Naive thymus-derived CD4-positive, alpha-beta T cell (primary cell): Measurements from ENCODE around the gene OR11A1. TPM values are rescaled to one million over a fixed set of nuclear protein-coding genes. Genes with fewer than 3 reads are reported as not detected.

Source experiments
- ATAC-seq: fragments of 150-1000 bp; cut with Tn5 transposase; 2 replicates; pipeline ENCODE4 v1.10.0; 2021; ENCODE audit warnings: mild to moderate bottlenecking, moderate library complexity
- CTCF ChIA-PET: fragments of 350-600 bp; sonication (Branson Sonifier 250); formaldehyde crosslinking; loops from one replicate; lab custom pipeline; 2021; ENCODE audit warnings: antibody characterized with exemption; lab: Charles Lee
- POLR2A ChIA-PET: fragments of 350-600 bp; sonication (Branson Sonifier 250); formaldehyde crosslinking; loops from one replicate; lab custom pipeline; 2021; ENCODE audit warnings: antibody characterized with exemption, inconsistent platforms; lab: Charles Lee
- DNase-seq, 9 donors: peaks; one replicate each; pipeline versions ENCODE4 v3.0.0 to v3.0.0-alpha.2; 2020 to 2022; ENCODE audit warnings: mixed read lengths in 1 of 9
- H3K27ac ChIP-seq: one replicate; pipeline ENCODE4 v1.7.0; 2013; ENCODE audit warnings: mild to moderate bottlenecking, low read depth, low read length, moderate library complexity
- H3K27me3 ChIP-seq, 2 donors: one replicate each; pipeline ENCODE4 v1.7.0; 2013; ENCODE audit warnings: low read length in 2 of 2, mild to moderate bottlenecking in 2 of 2, moderate library complexity in 2 of 2; ENCODE audit not compliant: control insufficient read depth in 2 of 2, insufficient read depth in 2 of 2
- H3K36me3 ChIP-seq, 3 experiments: 1 replicate in 2 of 3; 2 replicates in 1 of 3; pipeline ENCODE4 v1.7.0; 2013; ENCODE audit warnings: low read length in 3 of 3, mild to moderate bottlenecking in 3 of 3, moderate library complexity in 1 of 3; ENCODE audit not compliant: insufficient read depth in 3 of 3, control insufficient read depth in 2 of 3
- H3K4me1 ChIP-seq, 2 donors: one replicate each; pipeline ENCODE4 v1.7.0; 2013; ENCODE audit warnings: low read length in 2 of 2, mild to moderate bottlenecking in 2 of 2, moderate library complexity in 1 of 2; ENCODE audit not compliant: control insufficient read depth in 2 of 2, insufficient read depth in 2 of 2
- H3K4me3 ChIP-seq: 2 replicates; pipeline ENCODE4 v1.7.0; 2013; ENCODE audit warnings: mild to moderate bottlenecking, low read length
- H3K9me3 ChIP-seq, 3 experiments: 1 replicate in 2 of 3; 2 replicates in 1 of 3; pipeline ENCODE4 v1.7.0; 2013; ENCODE audit warnings: low read length in 3 of 3; ENCODE audit not compliant: control insufficient read depth in 2 of 3
- H3K27ac Mint-ChIP-seq, 9 donors: one replicate each; pipeline ENCODE4 v1.8.0; 2020 to 2022; ENCODE audit warnings: mixed read lengths in 9 of 9, mild to moderate bottlenecking in 8 of 9, moderate library complexity in 5 of 9, inconsistent platforms in 2 of 9
- H3K27me3 Mint-ChIP-seq, 5 donors: one replicate each; pipeline ENCODE4 v1.8.0; 2021 to 2022; ENCODE audit warnings: mixed read lengths in 5 of 5, mild to moderate bottlenecking in 1 of 5
- H3K36me3 Mint-ChIP-seq, 5 donors: one replicate each; pipeline ENCODE4 v1.8.0; 2020 to 2022; ENCODE audit warnings: mixed read lengths in 5 of 5, mild to moderate bottlenecking in 3 of 5, inconsistent platforms in 1 of 5
- H3K4me1 Mint-ChIP-seq, 7 donors: one replicate each; pipeline ENCODE4 v1.8.0; 2020 to 2022; ENCODE audit warnings: mixed read lengths in 7 of 7, mild to moderate bottlenecking in 3 of 7, inconsistent platforms in 1 of 7
- H3K4me3 Mint-ChIP-seq, 10 donors: one replicate each; pipeline ENCODE4 v1.8.0; 2020 to 2022; ENCODE audit warnings: mild to moderate bottlenecking in 10 of 10, mixed read lengths in 10 of 10, moderate library complexity in 6 of 10, inconsistent platforms in 2 of 10
- H3K9me3 Mint-ChIP-seq, 11 donors: one replicate each; pipeline ENCODE4 v1.8.0; 2020 to 2022; ENCODE audit warnings: mixed read lengths in 11 of 11, mild to moderate bottlenecking in 4 of 11, inconsistent platforms in 1 of 11, moderate library complexity in 1 of 11
- intact Hi-C, 2 donors: fragments of 100-400 bp; cut with micrococcal nuclease; formaldehyde crosslinking; loops; one replicate each; pipeline ENCODE4 v1.15.1; 2023
- polyA plus RNA-seq, 2 donors: library from polyadenylated mRNA; unstranded; fragments of 300-500 nt; fragmentation: Illumina TruSeq; gene quantifications; one replicate each; pipeline ENCODE4 v1.2.3, GENCODE V29; 2021
- total RNA-seq, 6 experiments: library from RNA in 5 of 6; stranded (reverse) in 5 of 6; gene quantifications; 1 replicate in 5 of 6; 2 replicates in 1 of 6; pipeline ENCODE4 v1.2.3 and lab custom pipeline; 2021 to 2026

Gene OR11A1
- total and polyA plus RNA-seq, 7 experiments from 2014 or later: not detected

- no peaks in the 10 kb centered on the region for H3K36me3 Mint-ChIP-seq
- no peak overlapping the region for H3K4me3 Mint-ChIP-seq
- no peaks in the 10 kb centered on the region for H3K4me1 Mint-ChIP-seq
- no peak overlapping the region for H3K4me3 ChIP-seq
- ChIA-PET POLR2A (no interaction called here), CTCF (no interaction called here)
- no peaks in the 10 kb centered on the region for H3K27me3 ChIP-seq
- H3K27me3 Mint-ChIP-seq: peaks cover 22 to 42% (median 34%) of the 10 kb centered on the region in 5 donors
- intact Hi-C loops: no loop called here
- no peak overlapping the region for H3K27ac ChIP-seq
- H3K9me3 Mint-ChIP-seq: no peaks in the 10 kb centered on the region
- no peak for ATAC-seq
- no peak for DNase-seq
- H3K9me3 ChIP-seq: no peaks in the 10 kb centered on the region
- H3K36me3 ChIP-seq: no peaks in the 10 kb centered on the region
- H3K27ac Mint-ChIP-seq: no peak overlapping the region
- H3K4me1 ChIP-seq: no peaks in the 10 kb centered on the region
Measured at GRCh38 chr6:29500594-29500993, 43.7 kb upstream of the OR11A1 start.

- no peaks in the 10 kb centered on the region for H3K36me3 Mint-ChIP-seq
- Histone ChIP-seq H3K4me1 (no peaks in the 10 kb centered on the region), H3K27ac (no peak overlapping the region), H3K9me3 (no peaks in the 10 kb centered on the region), H3K36me3 (no peaks in the 10 kb centered on the region), H3K4me3 (no peak overlapping the region), H3K27me3 (no peaks in the 10 kb centered on the region)
- no peak overlapping the region for H3K4me3 Mint-ChIP-seq
- H3K27ac Mint-ChIP-seq: no peak overlapping the region
- DNase-seq: no peak
- ChIA-PET CTCF (no interaction called here), POLR2A (no interaction called here)
- H3K27me3 Mint-ChIP-seq: peaks cover 27 to 46% (median 37%) of the 10 kb centered on the region in 5 donors
- no peaks in the 10 kb centered on the region for H3K9me3 Mint-ChIP-seq
- intact Hi-C loops: no loop called here
- no peak for ATAC-seq
- H3K4me1 Mint-ChIP-seq: no peaks in the 10 kb centered on the region
Measured at GRCh38 chr6:29499704-29500103, 42.8 kb upstream of the OR11A1 start.

DNA sequence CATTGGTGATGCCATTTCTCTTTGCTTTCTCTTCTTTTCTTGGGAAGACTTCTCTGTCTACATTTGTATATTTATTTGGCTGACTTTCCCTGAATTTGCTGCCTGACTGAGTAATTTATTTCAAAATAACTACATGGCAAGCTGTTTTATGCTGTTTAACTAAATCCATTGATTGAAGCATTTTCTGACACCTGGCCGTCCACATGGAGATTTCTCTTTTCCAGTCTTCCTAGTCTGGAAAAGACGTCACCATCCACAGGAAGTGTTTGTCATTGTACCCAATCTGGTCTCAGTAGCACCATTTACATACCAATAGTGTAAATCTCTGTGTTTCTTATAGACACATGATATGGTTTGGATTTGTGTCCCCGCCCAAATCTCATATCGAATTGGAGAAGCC lies 40.1 kb upstream of the OR11A1 start:
- Mint-ChIP-seq H3K4me1 (no peaks in the 10 kb centered on the region), H3K27me3 (peaks cover 21 to 41% (median 30%) of the 10 kb centered on the region in 5 donors), H3K36me3 (no peaks in the 10 kb centered on the region), H3K4me3 (no peak overlapping the region), H3K27ac (no peak overlapping the region), H3K9me3 (no peaks in the 10 kb centered on the region)
- intact Hi-C loops: no loop called here
- no peak overlapping the region for H3K27ac ChIP-seq
- CTCF ChIA-PET: no interaction called here
- no peaks in the 10 kb centered on the region for H3K27me3 ChIP-seq
- POLR2A ChIA-PET: no interaction called here
- DNase-seq: no peak
- H3K9me3 ChIP-seq: no peaks in the 10 kb centered on the region
- ATAC-seq: no peak
- H3K4me3 ChIP-seq: no peak overlapping the region
- H3K4me1 ChIP-seq: no peaks in the 10 kb centered on the region
- no peaks in the 10 kb centered on the region for H3K36me3 ChIP-seq

DNA sequence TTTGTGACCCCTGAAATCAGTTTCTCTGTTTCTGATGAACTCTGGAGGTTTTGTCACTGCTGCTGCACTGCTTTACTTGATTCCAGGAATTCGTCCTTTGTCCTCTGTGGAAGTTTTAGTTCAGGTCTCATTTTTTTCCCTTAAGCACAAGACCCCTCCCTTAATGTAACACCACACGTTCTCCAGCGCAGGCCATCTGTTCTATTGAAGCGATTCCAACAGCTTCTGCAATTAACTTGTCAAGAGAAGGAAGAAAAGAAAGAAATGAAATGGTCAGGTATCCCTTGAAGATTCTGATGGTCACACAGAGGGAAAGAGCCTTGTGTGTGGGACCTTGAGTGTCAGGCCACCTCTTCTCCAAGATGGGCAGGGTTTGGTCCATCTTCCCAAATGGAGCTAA lies 38.7 kb upstream of the OR11A1 start:
- POLR2A ChIA-PET: no interaction called here
- no peak overlapping the region for H3K4me3 Mint-ChIP-seq
- intact Hi-C loops: no loop called here
- H3K4me1 Mint-ChIP-seq: no peaks in the 10 kb centered on the region
- CTCF ChIA-PET: no interaction called here
- H3K9me3 Mint-ChIP-seq: peaks cover 0 to 3% (median 0%) of the 10 kb centered on the region in 11 donors
- no peaks in the 10 kb centered on the region for H3K36me3 Mint-ChIP-seq
- Histone ChIP-seq H3K27ac (no peak overlapping the region), H3K4me1 (no peaks in the 10 kb centered on the region), H3K27me3 (peaks cover 0 to 3% of the 10 kb centered on the region in 2 donors), H3K36me3 (no peaks in the 10 kb centered on the region), H3K9me3 (no peaks in the 10 kb centered on the region), H3K4me3 (no peak overlapping the region)
- H3K27me3 Mint-ChIP-seq: peaks cover 11 to 42% (median 30%) of the 10 kb centered on the region in 5 donors
- no peak overlapping the region for H3K27ac Mint-ChIP-seq
- no peak for ATAC-seq
- no peak for DNase-seq

GRCh38 chr6:29494131-29494530 lies 37.3 kb upstream of the OR11A1 start:
- no peak overlapping the region for H3K4me3 ChIP-seq
- no peak for DNase-seq
- peaks cover 7 to 38% (median 27%) of the 10 kb centered on the region in 5 donors for H3K27me3 Mint-ChIP-seq
- H3K27ac Mint-ChIP-seq: no peak overlapping the region
- no peak overlapping the region for H3K27ac ChIP-seq
- intact Hi-C loops: no loop called here
- H3K9me3 ChIP-seq: no peaks in the 10 kb centered on the region
- H3K9me3 Mint-ChIP-seq: peaks cover 0 to 3% (median 0%) of the 10 kb centered on the region in 11 donors
- no peak for ATAC-seq
- CTCF ChIA-PET: no interaction called here
- H3K36me3 ChIP-seq: no peaks in the 10 kb centered on the region
- no peaks in the 10 kb centered on the region for H3K4me1 ChIP-seq
- POLR2A ChIA-PET: no interaction called here
- peaks cover 0 to 3% of the 10 kb centered on the region in 2 donors for H3K27me3 ChIP-seq
- no peaks in the 10 kb centered on the region for H3K36me3 Mint-ChIP-seq
- peaks cover 0 to 1% (median 0%) of the 10 kb centered on the region in 7 donors for H3K4me1 Mint-ChIP-seq
- no peak overlapping the region for H3K4me3 Mint-ChIP-seq

DNA sequence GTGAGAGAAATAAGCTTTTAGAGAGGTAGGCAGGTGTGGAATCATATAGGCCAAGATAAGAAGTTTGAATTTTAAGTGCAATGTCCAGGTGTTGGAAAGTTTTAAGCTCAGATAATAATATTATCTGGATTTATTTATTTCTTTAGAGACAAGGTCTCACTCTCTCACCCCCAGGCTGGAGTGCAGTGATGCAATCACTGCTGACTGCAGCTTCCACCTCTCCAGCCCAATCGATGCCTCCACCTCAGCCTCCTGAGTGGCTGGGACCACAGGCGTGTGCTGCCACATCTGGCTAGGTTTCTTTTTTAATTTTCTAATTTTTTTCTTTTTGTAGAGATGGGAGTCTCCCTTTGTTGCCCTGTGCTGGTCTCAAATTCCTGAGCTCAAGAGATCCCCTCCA lies 36.4 kb upstream of the OR11A1 start:
- ATAC-seq: no peak
- no peaks in the 10 kb centered on the region for H3K36me3 ChIP-seq
- H3K4me1 ChIP-seq: no peaks in the 10 kb centered on the region
- no peak overlapping the region for H3K4me3 Mint-ChIP-seq
- H3K27me3 Mint-ChIP-seq: peaks cover 7 to 31% (median 19%) of the 10 kb centered on the region in 5 donors
- intact Hi-C loops: no loop called here
- peaks cover 0 to 3% (median 0%) of the 10 kb centered on the region in 11 donors for H3K9me3 Mint-ChIP-seq
- H3K4me1 Mint-ChIP-seq: peaks cover 0 to 1% (median 0%) of the 10 kb centered on the region in 7 donors
- no peaks in the 10 kb centered on the region for H3K9me3 ChIP-seq
- no peak overlapping the region for H3K27ac ChIP-seq
- H3K4me3 ChIP-seq: no peak overlapping the region
- CTCF ChIA-PET: no interaction called here
- H3K27me3 ChIP-seq: peaks cover 0 to 3% of the 10 kb centered on the region in 2 donors
- DNase-seq: no peak
- POLR2A ChIA-PET: no interaction called here
- H3K27ac Mint-ChIP-seq: peak overlapping the region in 1 of 9 donors; percentile 19
- no peaks in the 10 kb centered on the region for H3K36me3 Mint-ChIP-seq

DNA sequence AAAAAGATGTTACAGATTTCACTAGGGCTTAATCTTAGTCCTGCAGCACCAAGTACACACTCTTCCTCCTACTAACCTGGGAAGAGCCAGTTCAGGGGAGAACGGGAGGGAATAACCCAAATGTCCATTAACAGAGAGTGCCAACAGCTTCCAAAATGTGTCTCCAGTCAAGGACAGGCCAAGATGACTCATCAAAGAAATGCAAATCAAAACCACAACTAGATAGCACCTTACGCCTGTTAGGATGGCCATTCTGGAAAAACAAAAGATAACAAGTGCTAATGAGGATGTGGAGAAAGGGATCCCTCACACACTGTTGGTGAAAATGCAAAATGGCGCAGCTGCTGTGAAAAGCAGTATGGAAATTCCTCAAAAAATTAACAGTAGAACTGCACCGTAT lies 34.7 kb upstream of the OR11A1 start:
- H3K4me3 Mint-ChIP-seq: no peak overlapping the region

More for the DNA sequence above, 34.7 kb upstream of the OR11A1 start:
- Histone ChIP-seq H3K4me1 (no peaks in the 10 kb centered on the region), H3K4me3 (no peak overlapping the region), H3K9me3 (no peaks in the 10 kb centered on the region), H3K27ac (no peak overlapping the region), H3K27me3 (peaks cover 0 to 3% of the 10 kb centered on the region in 2 donors), H3K36me3 (no peaks in the 10 kb centered on the region)
- H3K27ac Mint-ChIP-seq: peak overlapping the region in 1 of 9 donors; percentile 20
- intact Hi-C loops: no loop called here
- peaks cover 0 to 1% (median 0%) of the 10 kb centered on the region in 7 donors for H3K4me1 Mint-ChIP-seq
- ATAC-seq: no peak
- peaks cover 0 to 3% (median 0%) of the 10 kb centered on the region in 11 donors for H3K9me3 Mint-ChIP-seq
- POLR2A ChIA-PET: no interaction called here
- no peaks in the 10 kb centered on the region for H3K36me3 Mint-ChIP-seq
- CTCF ChIA-PET: no interaction called here
- DNase-seq: no peak
- H3K27me3 Mint-ChIP-seq: peaks cover 10 to 34% (median 21%) of the 10 kb centered on the region in 5 donors
